K562 (cell line): ENCODE data around the gene CD3D.

Experiments used
- CBX2 ChIP-seq: fragments of 200-600 bp; sonication (generic); IDR thresholded peaks from one replicate; pipeline ENCODE4 v1.6.1; 2012; ENCODE audit warnings: mild to moderate bottlenecking, low read length, inconsistent platforms; ENCODE audit not compliant: insufficient read depth, poor library complexity, severe bottlenecking
- CEBPB ChIP-seq: fragments of 450-650 bp; IDR thresholded peaks from 2 replicates; pipeline ENCODE4 v1.6.1; 2016; ENCODE audit warnings: missing genetic modification characterization, missing compliant biosample characterization
- CTCF ChIP-seq, 3 experiments: IDR thresholded peaks in 2 of 3; conservative IDR thresholded peaks in 1 of 3; 2 replicates each; pipeline ENCODE4 v1.5.1; 2011 to 2012; ENCODE audit warnings: low read length in 3 of 3, mild to moderate bottlenecking in 3 of 3, control low read depth in 2 of 3, improper control_type of control experiment in 1 of 3, inconsistent platforms in 1 of 3, low read depth in 1 of 3, mixed read lengths in 1 of 3, moderate library complexity in 1 of 3; ENCODE audit not compliant: insufficient read depth in 2 of 3
- ELK1 ChIP-seq: sonication (generic); formaldehyde crosslinking; IDR thresholded peaks from 2 replicates; pipeline ENCODE4 v1.8.1; 2022; ENCODE audit warnings: missing genetic modification reagents
- JUN ChIP-seq, 2 experiments: sonication (generic) in 1 of 2; formaldehyde crosslinking in 1 of 2; IDR thresholded peaks; 2 replicates each; pipeline versions ENCODE4 v1.6.1 to v1.8.0; 2012 to 2022; ENCODE audit warnings: borderline replicate concordance in 2 of 2, mild to moderate bottlenecking in 2 of 2, improper control_type of control experiment in 1 of 2, low read depth in 1 of 2, low read length in 1 of 2, missing genetic modification reagents in 1 of 2
- POLR2AphosphoS5 ChIP-seq: IDR thresholded peaks from 2 replicates; pipeline ENCODE4 v1.6.1; 2011; ENCODE audit warnings: mild to moderate bottlenecking, low read depth, low read length, moderate library complexity; ENCODE audit not compliant: control insufficient read depth, insufficient read depth
- SIN3A ChIP-seq, 2 experiments: fragments of 150-350 bp in 1 of 2; IDR thresholded peaks; 2 replicates each; pipeline ENCODE4 v1.6.1; 2011 to 2016; ENCODE audit warnings: borderline replicate concordance in 2 of 2, low read depth in 2 of 2, low read length in 2 of 2, mild to moderate bottlenecking in 2 of 2, moderate library complexity in 2 of 2; ENCODE audit not compliant: control insufficient read depth in 1 of 2
- SMC3 ChIP-seq: conservative IDR thresholded peaks from 2 replicates; pipeline ENCODE4 v1.6.1; 2011; ENCODE audit warnings: low read depth, low read length, improper control_type of control experiment; ENCODE audit not compliant: insufficient read depth
- SP1 ChIP-seq: sonication (generic); formaldehyde crosslinking; IDR thresholded peaks from 2 replicates; pipeline ENCODE4 v1.8.1; 2022; ENCODE audit warnings: mild to moderate bottlenecking, missing genetic modification reagents
- U2AF2 ChIP-seq: fragments of 200-400 bp; formaldehyde crosslinking; optimal IDR thresholded peaks from 2 replicates; pipeline ENCODE3; 2017; ENCODE audit warnings: low read depth, mild to moderate bottlenecking, low read length
- YY1 ChIP-seq, 3 experiments: IDR thresholded peaks; 2 replicates each; pipeline ENCODE4 v1.6.1; 2011; ENCODE audit warnings: low read length in 2 of 3, mild to moderate bottlenecking in 2 of 3, moderate library complexity in 2 of 3, borderline replicate concordance in 1 of 3, control low read depth in 1 of 3, low read depth in 1 of 3; ENCODE audit not compliant: insufficient read depth in 3 of 3, insufficient replicate concordance in 2 of 3, control insufficient read depth in 1 of 3, insufficient read length in 1 of 3; ENCODE audit errors: extremely low read depth in 1 of 3
- TF ChIP-seq, protein P1 (sequence below): sonication (generic); formaldehyde crosslinking; IDR thresholded peaks from 2 replicates; pipeline ENCODE4 v1.8.0; 2023; ENCODE audit warnings: mild to moderate bottlenecking, missing genetic modification reagents

- no peak for TF ChIP-seq U2AF2
- no peak for TF ChIP-seq SIN3A (IDR thresholded peaks at IDR 0.05; ENCODE audit: borderline replicate concordance in 2 of 2, control insufficient read depth in 1 of 2, low read depth in 2 of 2, low read length in 2 of 2)
- no peak for TF ChIP-seq YY1 (IDR thresholded peaks at IDR 0.05; ENCODE audit: borderline replicate concordance in 1 of 3, control insufficient read depth in 1 of 3, extremely low read depth in 1 of 3, insufficient read depth in 3 of 3, insufficient read length in 1 of 3, insufficient replicate concordance in 2 of 3, low read depth in 1 of 3, low read length in 2 of 3)
- TF ChIP-seq JUN (IDR thresholded peaks at IDR 0.05; ENCODE audit: borderline replicate concordance, low read depth, low read length), result no peak
- no peak for TF ChIP-seq JUN (CRISPR knock-in tag; IDR thresholded peaks at IDR 0.05; ENCODE audit: borderline replicate concordance)
- no peak for TF ChIP-seq SMC3
- no peak for TF ChIP-seq CEBPB (tag)
- TF ChIP-seq CBX2, result no peak
- no peak for TF ChIP-seq ELK1
- TF ChIP-seq CTCF (IDR thresholded peaks at IDR 0.05 in 2 of 3, conservative IDR thresholded peaks at IDR 0.05 in 1 of 3; ENCODE audit: insufficient read depth in 2 of 3, low read depth in 1 of 3, low read length in 3 of 3), result no peak
- TF ChIP-seq, protein P1, sequence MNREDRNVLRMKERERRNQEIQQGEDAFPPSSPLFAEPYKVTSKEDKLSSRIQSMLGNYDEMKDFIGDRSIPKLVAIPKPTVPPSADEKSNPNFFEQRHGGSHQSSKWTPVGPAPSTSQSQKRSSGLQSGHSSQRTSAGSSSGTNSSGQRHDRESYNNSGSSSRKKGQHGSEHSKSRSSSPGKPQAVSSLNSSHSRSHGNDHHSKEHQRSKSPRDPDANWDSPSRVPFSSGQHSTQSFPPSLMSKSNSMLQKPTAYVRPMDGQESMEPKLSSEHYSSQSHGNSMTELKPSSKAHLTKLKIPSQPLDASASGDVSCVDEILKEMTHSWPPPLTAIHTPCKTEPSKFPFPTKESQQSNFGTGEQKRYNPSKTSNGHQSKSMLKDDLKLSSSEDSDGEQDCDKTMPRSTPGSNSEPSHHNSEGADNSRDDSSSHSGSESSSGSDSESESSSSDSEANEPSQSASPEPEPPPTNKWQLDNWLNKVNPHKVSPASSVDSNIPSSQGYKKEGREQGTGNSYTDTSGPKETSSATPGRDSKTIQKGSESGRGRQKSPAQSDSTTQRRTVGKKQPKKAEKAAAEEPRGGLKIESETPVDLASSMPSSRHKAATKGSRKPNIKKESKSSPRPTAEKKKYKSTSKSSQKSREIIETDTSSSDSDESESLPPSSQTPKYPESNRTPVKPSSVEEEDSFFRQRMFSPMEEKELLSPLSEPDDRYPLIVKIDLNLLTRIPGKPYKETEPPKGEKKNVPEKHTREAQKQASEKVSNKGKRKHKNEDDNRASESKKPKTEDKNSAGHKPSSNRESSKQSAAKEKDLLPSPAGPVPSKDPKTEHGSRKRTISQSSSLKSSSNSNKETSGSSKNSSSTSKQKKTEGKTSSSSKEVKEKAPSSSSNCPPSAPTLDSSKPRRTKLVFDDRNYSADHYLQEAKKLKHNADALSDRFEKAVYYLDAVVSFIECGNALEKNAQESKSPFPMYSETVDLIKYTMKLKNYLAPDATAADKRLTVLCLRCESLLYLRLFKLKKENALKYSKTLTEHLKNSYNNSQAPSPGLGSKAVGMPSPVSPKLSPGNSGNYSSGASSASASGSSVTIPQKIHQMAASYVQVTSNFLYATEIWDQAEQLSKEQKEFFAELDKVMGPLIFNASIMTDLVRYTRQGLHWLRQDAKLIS (CRISPR knock-in tag), result no peak
- TF ChIP-seq SP1 (CRISPR knock-in tag), result no peak
- TF ChIP-seq POLR2AphosphoS5, result no peak
Observed at GRCh38 chr11:118321386-118322082, 21.0 kb downstream of the CD3D start.
